Loucy (cell line): ENCODE results near the gene SATB2.

Source experiments
- H2AFZ ChIP-seq: fragments of 200-600 bp; sonication (generic); 2 replicates; pipeline ENCODE4 v1.6.0; 2016; ENCODE audit warnings: antibody characterized with exemption, mild to moderate bottlenecking, low read length, moderate library complexity
- H3F3A ChIP-seq: fragments of 200-600 bp; 2 replicates; pipeline ENCODE4 v1.6.0; 2016; ENCODE audit warnings: antibody characterized with exemption, low read depth, mild to moderate bottlenecking
- H3K27me3 ChIP-seq: fragments of 200-600 bp; sonication (generic); 2 replicates; pipeline ENCODE4 v1.6.1; 2014; ENCODE audit warnings: low read length, mild to moderate bottlenecking; ENCODE audit not compliant: insufficient read depth, poor library complexity, severe bottlenecking
- H3K36me3 ChIP-seq: fragments of 200-600 bp; sonication (generic); 2 replicates; pipeline ENCODE4 v1.6.1; 2016; ENCODE audit warnings: low read length; ENCODE audit not compliant: insufficient read depth
- H3K4me1 ChIP-seq: fragments of 200-600 bp; sonication (generic); 2 replicates; pipeline ENCODE4 v1.5.1; 2014; ENCODE audit warnings: low read length, mild to moderate bottlenecking; ENCODE audit not compliant: insufficient read depth, poor library complexity, severe bottlenecking
- H3K4me2 ChIP-seq: fragments of 200-600 bp; sonication (generic); 2 replicates; pipeline ENCODE4 v1.6.0; 2014; ENCODE audit warnings: antibody characterized with exemption, low read length, low read depth, mild to moderate bottlenecking; ENCODE audit not compliant: poor library complexity, severe bottlenecking
- H3K4me3 ChIP-seq: fragments of 200-600 bp; sonication (generic); 2 replicates; pipeline ENCODE4 v1.5.1; 2014; ENCODE audit warnings: low read length, mild to moderate bottlenecking, mixed read lengths; ENCODE audit not compliant: poor library complexity, severe bottlenecking
- H3K79me2 ChIP-seq: fragments of 200-600 bp; sonication (generic); 2 replicates; pipeline ENCODE4 v1.6.1; 2014; ENCODE audit warnings: low read length; ENCODE audit not compliant: insufficient read depth
- H3K9ac ChIP-seq: fragments of 200-600 bp; sonication (generic); 2 replicates; pipeline ENCODE4 v1.6.0; 2014; ENCODE audit warnings: mild to moderate bottlenecking, low read depth, low read length, moderate library complexity; ENCODE audit not compliant: poor library complexity, severe bottlenecking
- H3K9me2 ChIP-seq: fragments of 200-600 bp; sonication (generic); replicated peaks from 2 replicates; pipeline ENCODE4 v1.6.1; 2016; ENCODE audit warnings: low read depth, low read length, mixed read lengths
- H3K9me3 ChIP-seq: fragments of 200-600 bp; sonication (generic); 2 replicates; pipeline ENCODE4 v1.6.1; 2014; ENCODE audit warnings: mild to moderate bottlenecking, antibody characterized with exemption, low read length, low read depth; ENCODE audit not compliant: insufficient read depth
- H4K20me1 ChIP-seq: fragments of 200-600 bp; sonication (generic); 2 replicates; pipeline ENCODE4 v1.6.0; 2014; ENCODE audit warnings: antibody characterized with exemption, low read length, mild to moderate bottlenecking; ENCODE audit not compliant: insufficient read depth, poor library complexity, severe bottlenecking
- CTCF ChIP-seq: fragments of 200-600 bp; sonication (generic); conservative IDR thresholded peaks from 2 replicates; pipeline ENCODE4 v1.5.1; 2014; ENCODE audit warnings: mild to moderate bottlenecking, antibody characterized with exemption, low read length
- EZH2phosphoT487 ChIP-seq: fragments of 200-600 bp; IDR thresholded peaks from 2 replicates; pipeline ENCODE4 v1.6.1; 2018; ENCODE audit warnings: antibody characterized with exemption, mild to moderate bottlenecking, moderate library complexity, borderline replicate concordance

Gene SATB2

DNA sequence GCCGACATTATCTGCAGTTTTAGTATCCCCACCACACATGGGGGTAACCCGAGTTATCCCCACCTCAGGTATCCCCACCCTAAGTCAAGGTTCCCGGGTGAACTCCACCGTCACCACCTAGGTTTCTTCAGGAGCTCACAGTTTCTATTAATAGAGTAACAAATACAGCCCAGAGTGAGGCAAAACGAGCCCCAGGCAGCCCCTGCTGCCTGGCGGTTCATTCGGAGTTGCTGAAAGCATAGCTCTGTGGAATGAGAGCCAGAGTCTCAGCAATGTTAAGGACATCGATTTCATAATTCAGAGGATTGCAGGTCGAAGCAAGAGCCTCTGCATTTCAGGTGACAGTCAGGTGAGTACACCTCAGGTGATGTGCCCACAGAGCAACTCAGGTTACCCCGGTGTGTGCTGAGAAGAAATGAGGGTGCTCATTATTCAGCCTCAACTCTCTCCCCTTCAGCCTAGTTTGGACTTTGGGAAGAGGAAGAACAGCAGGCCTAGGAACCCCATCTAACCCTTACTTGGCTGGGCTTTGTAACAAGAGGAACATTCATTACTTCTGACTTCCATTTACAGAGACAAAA, 10.7 kb downstream of the SATB2 start:
- no peaks in the 10 kb centered on the region for H3K36me3 ChIP-seq
- no peak for TF ChIP-seq EZH2phosphoT487
- no peak for TF ChIP-seq CTCF
- no peaks in the 10 kb centered on the region for H3K79me2 ChIP-seq
- H4K20me1 ChIP-seq = no peaks in the 10 kb centered on the region
- no peaks in the 10 kb centered on the region for H3F3A ChIP-seq
- no peak overlapping the region for H2AFZ ChIP-seq
- H3K4me1 ChIP-seq = no peaks in the 10 kb centered on the region
- no peak overlapping the region for H3K4me3 ChIP-seq
- no peak overlapping the region for H3K4me2 ChIP-seq
- no peak overlapping the region for H3K9ac ChIP-seq
- H3K9me3 ChIP-seq = no peaks in the 10 kb centered on the region
- H3K9me2 ChIP-seq = no peaks in the 10 kb centered on the region
- H3K27me3 ChIP-seq = no peaks in the 10 kb centered on the region

DNA sequence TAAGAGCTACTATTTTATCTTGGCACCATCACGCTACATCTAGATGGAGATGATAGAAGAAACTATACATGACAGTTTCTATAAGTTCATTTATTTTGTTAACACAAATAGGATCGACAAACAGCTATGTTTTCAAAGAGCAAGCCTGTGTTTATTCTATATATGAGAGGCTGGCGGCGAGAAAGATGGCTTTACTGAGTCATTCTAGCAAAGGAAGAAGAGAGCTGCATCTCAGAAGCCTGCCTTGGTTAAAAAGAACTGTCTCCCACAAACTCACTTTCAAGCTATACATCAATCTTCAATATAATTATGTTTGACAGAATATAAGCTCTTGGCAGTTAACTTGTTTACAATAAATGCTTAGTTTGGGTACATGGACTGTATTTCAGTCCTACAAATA, 13.0 kb downstream of the SATB2 start:
- H3K36me3 ChIP-seq = no peaks in the 10 kb centered on the region
- no peak overlapping the region for H3K4me3 ChIP-seq
- H3K4me1 ChIP-seq = no peaks in the 10 kb centered on the region
- no peaks in the 10 kb centered on the region for H3K9me3 ChIP-seq
- no peak for TF ChIP-seq EZH2phosphoT487
- no peak for TF ChIP-seq CTCF
- H3K4me2 ChIP-seq = no peak overlapping the region
- no peak overlapping the region for H2AFZ ChIP-seq
- H3K79me2 ChIP-seq = no peaks in the 10 kb centered on the region
- H4K20me1 ChIP-seq = no peaks in the 10 kb centered on the region
- H3F3A ChIP-seq = no peaks in the 10 kb centered on the region
- H3K9ac ChIP-seq = no peak overlapping the region
- no peaks in the 10 kb centered on the region for H3K27me3 ChIP-seq
- H3K9me2 ChIP-seq = no peaks in the 10 kb centered on the region

- TF ChIP-seq CTCF (no peak), EZH2phosphoT487 (no peak)
- Histone ChIP-seq H4K20me1 (no peaks in the 10 kb centered on the region), H3K9ac (no peak overlapping the region), H3K9me2 (no peaks in the 10 kb centered on the region), H3K4me3 (no peak overlapping the region), H3K9me3 (no peaks in the 10 kb centered on the region), H3K36me3 (no peaks in the 10 kb centered on the region), H3K79me2 (no peaks in the 10 kb centered on the region), H2AFZ (no peak overlapping the region), H3F3A (no peaks in the 10 kb centered on the region), H3K4me1 (no peaks in the 10 kb centered on the region), H3K4me2 (no peak overlapping the region), H3K27me3 (no peaks in the 10 kb centered on the region)
These were observed 14.1 kb downstream of the SATB2 start for GRCh38 chr2:199443589-199444130.
